MM.1S (cell line): ENCODE data around the gene ADAMTSL3.

ENCODE experiments used
- DNase-seq: peaks from one replicate; pipeline ENCODE4 v3.0.0-alpha.2; 2015
- H2AFZ ChIP-seq: fragments of 300-600 bp; sonication (generic); 2 replicates; pipeline ENCODE4 v1.6.0; 2016; ENCODE audit warnings: antibody characterized with exemption, low read length
- H3F3A ChIP-seq: fragments of 300-600 bp; sonication (generic); 2 replicates; pipeline ENCODE4 v1.6.1; 2016; ENCODE audit warnings: mild to moderate bottlenecking, antibody characterized with exemption, low read length, moderate library complexity, mixed read lengths; ENCODE audit not compliant: insufficient read depth
- H3K27ac ChIP-seq: fragments of 300-600 bp; sonication (generic); 2 replicates; pipeline ENCODE4 v1.5.1; 2016; ENCODE audit warnings: mild to moderate bottlenecking, low read length
- H3K27me3 ChIP-seq: fragments of 300-600 bp; sonication (generic); replicated peaks from 2 replicates; pipeline ENCODE4 v1.6.0; 2016; ENCODE audit warnings: low read length; ENCODE audit not compliant: insufficient read depth
- H3K36me3 ChIP-seq: fragments of 300-600 bp; sonication (generic); replicated peaks from 2 replicates; pipeline ENCODE4 v1.6.1; 2016; ENCODE audit warnings: mild to moderate bottlenecking, low read length, mixed read lengths; ENCODE audit not compliant: insufficient read depth
- H3K4me1 ChIP-seq: fragments of 300-600 bp; sonication (generic); 2 replicates; pipeline ENCODE4 v1.6.1; 2016; ENCODE audit warnings: low read length, mixed read lengths
- H3K4me2 ChIP-seq: fragments of 300-600 bp; sonication (generic); 2 replicates; pipeline ENCODE4 v1.6.0; 2016; ENCODE audit warnings: low read depth, low read length
- H3K4me3 ChIP-seq: fragments of 300-600 bp; sonication (generic); 2 replicates; pipeline ENCODE4 v1.5.1; 2016; ENCODE audit warnings: low read length, mixed read lengths
- H3K79me2 ChIP-seq: fragments of 300-600 bp; sonication (generic); 2 replicates; pipeline ENCODE4 v1.6.1; 2016; ENCODE audit warnings: mixed run types, low read length, mixed read lengths
- H3K9ac ChIP-seq: fragments of 300-600 bp; sonication (generic); 2 replicates; pipeline ENCODE4 v1.6.1; 2016; ENCODE audit warnings: low read length, mixed read lengths
- H3K9me2 ChIP-seq: fragments of 300-600 bp; sonication (generic); replicated peaks from 2 replicates; pipeline ENCODE4 v1.6.1; 2016; ENCODE audit warnings: mild to moderate bottlenecking, low read length, mixed read lengths; ENCODE audit not compliant: insufficient read depth
- H3K9me3 ChIP-seq: fragments of 300-600 bp; sonication (generic); replicated peaks from 2 replicates; pipeline ENCODE4 v1.6.1; 2016; ENCODE audit warnings: mild to moderate bottlenecking, low read length, mixed read lengths; ENCODE audit not compliant: insufficient read depth
- H4K20me1 ChIP-seq: fragments of 300-600 bp; sonication (generic); 2 replicates; pipeline ENCODE4 v1.6.1; 2016; ENCODE audit warnings: mild to moderate bottlenecking, low read length, moderate library complexity, mixed read lengths; ENCODE audit not compliant: insufficient read depth
- CTCF ChIP-seq: fragments of 300-600 bp; sonication (generic); IDR thresholded peaks from 2 replicates; pipeline ENCODE4 v1.5.1; 2016; ENCODE audit warnings: antibody characterized with exemption, low read length, mixed read lengths
- EZH2 ChIP-seq: fragments of 300-600 bp; sonication (generic); optimal IDR thresholded peaks from 2 replicates; pipeline ENCODE3; 2017; ENCODE audit warnings: low read depth, mild to moderate bottlenecking, antibody characterized with exemption, low read length, mixed read lengths
- EZH2phosphoT487 ChIP-seq: fragments of 300-600 bp; sonication (generic); IDR thresholded peaks from 2 replicates; pipeline ENCODE4 v1.6.1; 2018; ENCODE audit warnings: antibody characterized with exemption, low read length

Gene ADAMTSL3

DNA sequence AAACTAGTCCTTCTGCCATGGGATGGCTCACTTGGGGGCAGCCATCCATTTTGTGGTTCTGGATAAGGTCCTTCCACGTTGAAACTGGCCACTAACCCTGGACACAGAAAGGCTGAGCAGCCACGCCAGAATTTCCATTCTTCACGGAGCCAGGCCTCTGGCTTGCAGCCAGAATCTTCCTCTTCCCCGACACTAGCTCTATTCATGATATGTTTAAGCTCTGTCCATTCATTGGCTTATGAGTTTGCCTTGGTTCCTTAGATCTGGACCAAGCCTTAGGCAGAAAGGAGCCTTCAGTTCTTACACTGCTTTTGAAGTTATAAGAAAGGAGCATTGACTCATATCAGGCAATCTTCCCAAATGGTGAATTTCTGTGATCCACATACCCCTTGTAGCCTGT lies 293.2 kb downstream of the ADAMTSL3 start:
- TF ChIP-seq CTCF (no peak), EZH2phosphoT487 (no peak), EZH2 (no peak)
- no peaks in the 10 kb centered on the region for H4K20me1 ChIP-seq
- no peak overlapping the region for H3K4me2 ChIP-seq

DNA sequence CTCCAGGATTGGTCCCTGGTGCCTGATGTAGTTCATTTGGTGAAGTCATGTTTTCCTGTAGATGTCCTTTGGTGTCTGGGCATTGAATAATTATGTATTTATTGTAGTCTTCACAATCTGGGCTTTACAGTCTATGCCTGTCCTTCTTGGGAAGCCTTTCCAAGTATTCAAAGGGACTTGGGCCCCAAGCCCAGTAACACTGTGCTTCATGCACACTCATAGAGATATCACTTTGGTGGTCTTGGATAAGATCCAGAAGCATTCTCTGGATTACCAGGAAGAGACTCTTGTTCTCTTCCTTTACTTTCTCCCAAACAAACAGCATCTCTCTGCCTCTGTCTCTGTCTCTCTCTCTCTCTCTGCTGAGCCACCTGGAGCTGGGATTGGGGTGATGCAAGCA lies 300.6 kb downstream of the ADAMTSL3 start:
- Histone ChIP-seq H3K9me2 (no peaks in the 10 kb centered on the region), H3K4me2 (no peak overlapping the region), H3F3A (no peaks in the 10 kb centered on the region; the same call in 1 of the 2 replicates), H3K9ac (no peak overlapping the region), H4K20me1 (no peaks in the 10 kb centered on the region), H3K27ac (no peak overlapping the region), H3K4me3 (no peak overlapping the region), H3K4me1 (peaks cover 21% of the 10 kb centered on the region), H3K27me3 (no peaks in the 10 kb centered on the region), H2AFZ (no peak overlapping the region), H3K36me3 (no peaks in the 10 kb centered on the region), H3K79me2 (no peaks in the 10 kb centered on the region), H3K9me3 (no peaks in the 10 kb centered on the region)
- no peak for DNase-seq
- TF ChIP-seq EZH2 (no peak), CTCF (no peak), EZH2phosphoT487 (no peak)

More for the DNA sequence above, 293.2 kb downstream of the ADAMTSL3 start:
- Histone ChIP-seq H3K9ac (no peak overlapping the region), H3K79me2 (no peaks in the 10 kb centered on the region), H3K4me3 (no peak overlapping the region), H2AFZ (no peak overlapping the region), H3K9me2 (no peaks in the 10 kb centered on the region), H3K9me3 (no peaks in the 10 kb centered on the region), H3K4me1 (no peaks in the 10 kb centered on the region), H3F3A (no peaks in the 10 kb centered on the region), H3K36me3 (no peaks in the 10 kb centered on the region), H3K27ac (no peak overlapping the region), H3K27me3 (no peaks in the 10 kb centered on the region)
- no peak for DNase-seq

GRCh38 chr15:83955806-83956265 lies 301.9 kb downstream of the ADAMTSL3 start:
- H3K4me3 ChIP-seq: no peak overlapping the region
- H3K4me1 ChIP-seq: peaks cover 21% of the 10 kb centered on the region
- peak overlapping the region; percentile 45; the same call in 1 of the 2 replicates for H3K27ac ChIP-seq
- no peak overlapping the region for H3K9ac ChIP-seq
- no peaks in the 10 kb centered on the region for H3K27me3 ChIP-seq
- H3K79me2 ChIP-seq: no peaks in the 10 kb centered on the region
- H3K4me2 ChIP-seq: peak overlapping the region; percentile 42
- DNase-seq: peak; percentile 59
- TF ChIP-seq EZH2 (no peak), CTCF (no peak), EZH2phosphoT487 (no peak)
- H3K36me3 ChIP-seq: no peaks in the 10 kb centered on the region
- H3F3A ChIP-seq: no peaks in the 10 kb centered on the region; the same call in 1 of the 2 replicates
- peak overlapping the region; percentile 18 for H2AFZ ChIP-seq
- no peaks in the 10 kb centered on the region for H3K9me2 ChIP-seq
- H3K9me3 ChIP-seq: no peaks in the 10 kb centered on the region
- H4K20me1 ChIP-seq: no peaks in the 10 kb centered on the region
